OCI-LY7 (cell line): Measurements from ENCODE around the gene APBA1. TPM values are rescaled to one million over a fixed set of nuclear protein-coding genes. Genes with fewer than 3 reads are reported as not detected.

Source experiments
- BruUV-seq: library from RNA; stranded (reverse); fragments of 400-500 nt; replicated peaks from 2 replicates; lab custom pipeline; 2021; lab: Mats Ljungman, UMichigan
- CTCF ChIA-PET: fragments of 300-600 bp; sonication (Branson Sonifier 250); formaldehyde crosslinking; loops from one replicate; lab custom pipeline; 2022; ENCODE audit warnings: antibody characterized with exemption; ENCODE audit not compliant: unreplicated experiment; lab: Charles Lee
- POLR2A ChIA-PET: fragments of 300-600 bp; sonication (Branson Sonifier 250); formaldehyde crosslinking; loops from one replicate; lab custom pipeline; 2022; ENCODE audit warnings: antibody characterized with exemption; lab: Charles Lee
- DNase-seq: peaks from one replicate; pipeline ENCODE4 v3.0.0-alpha.2; 2015; ENCODE audit warnings: low spot score
- H2AFZ ChIP-seq: fragments of 200-600 bp; sonication (generic), shearing (Covaris generic); 2 replicates; pipeline ENCODE4 v1.6.1; 2014; ENCODE audit warnings: mild to moderate bottlenecking, antibody characterized with exemption, low read length, moderate library complexity
- H3K27ac ChIP-seq: fragments of 200-600 bp; sonication (generic); 2 replicates; pipeline ENCODE4 v1.5.1; 2014; ENCODE audit warnings: mixed run types, low read depth, mild to moderate bottlenecking, moderate library complexity, low read length, inconsistent platforms; ENCODE audit not compliant: poor library complexity, severe bottlenecking
- H3K36me3 ChIP-seq: fragments of 200-600 bp; sonication (generic); 2 replicates; pipeline ENCODE4 v1.6.1; 2014; ENCODE audit warnings: mild to moderate bottlenecking, antibody characterized with exemption, low read length, moderate library complexity, mixed read lengths; ENCODE audit not compliant: insufficient read depth
- H3K4me1 ChIP-seq: fragments of 200-600 bp; sonication (generic); 2 replicates; pipeline ENCODE4 v1.5.1; 2014; ENCODE audit warnings: mild to moderate bottlenecking, low read length; ENCODE audit not compliant: insufficient read depth, poor library complexity, severe bottlenecking
- H3K4me2 ChIP-seq: fragments of 200-600 bp; sonication (generic); 2 replicates; pipeline ENCODE4 v1.6.1; 2014; ENCODE audit warnings: mild to moderate bottlenecking, low read length
- H3K4me3 ChIP-seq: fragments of 200-600 bp; sonication (generic); 2 replicates; pipeline ENCODE4 v1.5.1; 2014; ENCODE audit warnings: mild to moderate bottlenecking, low read depth, low read length; ENCODE audit not compliant: poor library complexity, severe bottlenecking
- H3K79me2 ChIP-seq: fragments of 200-600 bp; sonication (generic); 2 replicates; pipeline ENCODE4 v1.6.1; 2016; ENCODE audit warnings: low read depth, mild to moderate bottlenecking, low read length, moderate library complexity, mixed read lengths; ENCODE audit not compliant: insufficient read depth
- H3K9me2 ChIP-seq: fragments of 200-600 bp; sonication (generic); 2 replicates; pipeline ENCODE4 v1.6.1; 2016; ENCODE audit warnings: mild to moderate bottlenecking, low read length, mixed read lengths; ENCODE audit not compliant: insufficient read depth
- H3K9me3 ChIP-seq: fragments of 200-600 bp; sonication (generic); 2 replicates; pipeline ENCODE4 v1.6.1; 2014; ENCODE audit warnings: mild to moderate bottlenecking, mixed run types, low read length, mixed read lengths
- H4K20me1 ChIP-seq: fragments of 200-600 bp; sonication (generic); 2 replicates; pipeline ENCODE4 v1.6.1; 2014; ENCODE audit warnings: mild to moderate bottlenecking, antibody characterized with exemption, low read length, moderate library complexity, mixed read lengths; ENCODE audit not compliant: insufficient read depth
- CTCF ChIP-seq: fragments of 200-600 bp; sonication (generic); conservative IDR thresholded peaks from 2 replicates; pipeline ENCODE4 v1.5.1; 2014; ENCODE audit warnings: mild to moderate bottlenecking, antibody characterized with exemption, low read length, moderate library complexity, mixed read lengths
- EZH2phosphoT487 ChIP-seq: fragments of 200-600 bp; sonication (generic); IDR thresholded peaks from 2 replicates; pipeline ENCODE4 v1.6.1; 2018; ENCODE audit warnings: low read depth, borderline replicate concordance, mild to moderate bottlenecking, mixed run types, antibody characterized with exemption, low read length, moderate library complexity, mixed read lengths
- intact Hi-C: fragments of 100-400 bp; cut with micrococcal nuclease; formaldehyde crosslinking; loops from one replicate; pipeline ENCODE4 v1.10.0; 2022; ENCODE audit not compliant: unreplicated experiment
- total RNA-seq, 2 experiments: library from RNA; depleted of rRNA in 1 of 2; stranded (reverse); fragments of >200 nt in 1 of 2; shearing (Covaris generic) in 1 of 2; gene quantifications; 2 replicates each; pipeline ENCODE4 v1.2.3, GENCODE V29; 2014 to 2022

APBA1 gene
- total RNA-seq, 2 experiments from 2014 or later: not detected

- intact Hi-C loops: no loop called here
- H3K4me1 ChIP-seq: no peaks in the 10 kb centered on the region
- ChIA-PET POLR2A (interaction anchor here (1.2 kb wide), 1 partner anchor 16 kb away, joined by 3 read pairs; no protein-coding TSS in a partner anchor), CTCF (no interaction called here)
- H3K4me2 ChIP-seq: no peak overlapping the region
- no peak overlapping the region for H3K4me3 ChIP-seq
- BruUV-seq: no TSS peak
- H2AFZ ChIP-seq: no peak overlapping the region
- H3K27ac ChIP-seq: no peak overlapping the region
- no peaks in the 10 kb centered on the region for H3K9me2 ChIP-seq
- no peaks in the 10 kb centered on the region for H3K36me3 ChIP-seq
- no peaks in the 10 kb centered on the region for H4K20me1 ChIP-seq
- DNase-seq: no peak
- no peaks in the 10 kb centered on the region for H3K79me2 ChIP-seq
- TF ChIP-seq EZH2phosphoT487 (no peak), CTCF (no peak)
- no peaks in the 10 kb centered on the region for H3K9me3 ChIP-seq
Observed at GRCh38 chr9:69582544-69583297, 89.5 kb downstream of the APBA1 start.

GRCh38 chr9:69582018-69582417 is 90.2 kb downstream of the APBA1 start:
- H3K27ac ChIP-seq: no peak overlapping the region
- ChIA-PET CTCF (no interaction called here), POLR2A (no interaction called here)
- H3K9me3 ChIP-seq: no peaks in the 10 kb centered on the region
- no peak overlapping the region for H2AFZ ChIP-seq
- H3K4me3 ChIP-seq: no peak overlapping the region
- DNase-seq: no peak
- TF ChIP-seq CTCF (no peak), EZH2phosphoT487 (no peak)
- H3K79me2 ChIP-seq: no peaks in the 10 kb centered on the region
- no peaks in the 10 kb centered on the region for H3K36me3 ChIP-seq
- no TSS peak for BruUV-seq
- intact Hi-C loops: no loop called here
- no peaks in the 10 kb centered on the region for H3K4me1 ChIP-seq
- no peak overlapping the region for H3K4me2 ChIP-seq
- no peaks in the 10 kb centered on the region for H3K9me2 ChIP-seq
- no peaks in the 10 kb centered on the region for H4K20me1 ChIP-seq

GRCh38 chr9:69580582-69581214 is 91.5 kb downstream of the APBA1 start:
- H3K36me3 ChIP-seq: no peaks in the 10 kb centered on the region
- H3K9me3 ChIP-seq: no peaks in the 10 kb centered on the region
- DNase-seq: no peak
- BruUV-seq: no TSS peak
- no peak overlapping the region for H3K27ac ChIP-seq
- ChIA-PET CTCF (no interaction called here), POLR2A (no interaction called here)
- H3K9me2 ChIP-seq: no peaks in the 10 kb centered on the region
- no peaks in the 10 kb centered on the region for H4K20me1 ChIP-seq
- no peak overlapping the region for H2AFZ ChIP-seq
- intact Hi-C loops: no loop called here
- no peaks in the 10 kb centered on the region for H3K4me1 ChIP-seq
- no peak overlapping the region for H3K4me2 ChIP-seq
- TF ChIP-seq CTCF (no peak), EZH2phosphoT487 (no peak)
- H3K4me3 ChIP-seq: no peak overlapping the region
- no peaks in the 10 kb centered on the region for H3K79me2 ChIP-seq
